Activated CD8-positive, alpha-beta memory T cell treated with anti-CD3 and anti-CD28 coated beads for 4 hours (primary cell): ENCODE results near the gene ZBTB45.
"Not testable (repeated sequence)": the region's sequence is repeated elsewhere in the genome, so short reads cannot be mapped to it uniquely, and the experiment has no call there.

ENCODE experiments used
- DNase-seq, 2 donors: peaks; one replicate each; pipeline ENCODE4 v3.0.0-alpha.2; 2020; ENCODE audit warnings: low read depth in 2 of 2

The ZBTB45 gene

GRCh38 chr19:58554494-58555368 is 35.1 kb upstream of the ZBTB45 start, which contains the start of gene CHMP2A:
Gene CHMP2A (minus strand): TSS chr19:58555105. CDS start chr19:58554212, 893 bp downstream.
- peak; percentile 95 to 98 for DNase-seq

GRCh38 chr19:58553799-58554493 is 34.3 kb upstream of the ZBTB45 start:
- no peak for DNase-seq

- DNase-seq: no peak
Observed at GRCh38 chr19:58552655-58553054, 33.0 kb upstream of the ZBTB45 start.

GRCh38 chr19:58551577-58552471 is 32.2 kb upstream of the ZBTB45 start:
- no peak for DNase-seq

GRCh38 chr19:58551123-58551497 is 31.5 kb upstream of the ZBTB45 start:
- no peak for DNase-seq

GRCh38 chr19:58550362-58551122 is 30.9 kb upstream of the ZBTB45 start:
- DNase-seq: no peak

GRCh38 chr19:58549664-58550361 is 30.2 kb upstream of the ZBTB45 start:
- no peak for DNase-seq

- no peak for DNase-seq
Observed at GRCh38 chr19:58548859-58549663, 29.5 kb upstream of the ZBTB45 start.

GRCh38 chr19:58547323-58548312 is 28.0 kb upstream of the ZBTB45 start:
- DNase-seq: no peak

GRCh38 chr19:58546019-58546530 is 26.5 kb upstream of the ZBTB45 start:
- no peak for DNase-seq

- no peak for DNase-seq
Observed at GRCh38 chr19:58545286-58546018, 25.8 kb upstream of the ZBTB45 start.

- DNase-seq: peak in 1 of 2 donors; percentile 48
Observed at GRCh38 chr19:58544591-58545285, 25.1 kb upstream of the ZBTB45 start.

- peak; percentile 100 for DNase-seq
Observed at GRCh38 chr19:58543826-58544590, 24.4 kb upstream of the ZBTB45 start, which contains the start of gene TRIM28. Gene TRIM28 (plus strand): TSS chr19:58544064. CDS start chr19:58544758, 694 bp downstream.

- DNase-seq: not testable (repeated sequence)
Observed at GRCh38 chr19:58542641-58543372, 23.2 kb upstream of the ZBTB45 start.

GRCh38 chr19:58539169-58539559 is 19.6 kb upstream of the ZBTB45 start:
- not testable (repeated sequence) for DNase-seq
